Measurements from ENCODE around the gene SHOX.
"Not testable (repeated sequence)": the region's sequence is repeated elsewhere in the genome, so short reads cannot be mapped to it uniquely, and the experiment has no call there.

Gene SHOX

GRCh38 chrX:621705-622503, 8.7 kb upstream of the SHOX start:
- DNase-seq (ENCODE audit: low read depth): no peak

DNA sequence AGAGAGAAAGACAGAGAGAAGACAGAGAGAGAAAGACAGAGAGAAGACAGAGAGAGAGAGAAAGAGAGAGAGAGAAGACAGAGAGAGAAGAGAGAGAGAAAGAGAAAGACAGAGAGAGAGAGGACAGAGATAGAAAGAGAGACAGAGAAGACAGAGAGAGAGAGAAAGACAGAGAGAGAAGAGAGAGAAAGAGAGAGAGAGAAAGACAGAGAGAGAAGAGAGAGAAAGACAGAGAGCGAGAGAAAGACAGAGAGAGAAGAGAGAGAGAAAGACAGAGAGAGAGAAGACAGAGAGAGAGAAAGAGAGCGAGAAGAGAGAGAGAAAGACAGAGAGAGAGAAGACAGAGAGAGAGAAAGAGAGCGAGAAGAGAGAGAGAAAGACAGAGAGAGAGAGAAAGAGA, 7.8 kb upstream of the SHOX start:
- DNase-seq (ENCODE audit: low read depth): not testable (repeated sequence)

- no peak for DNase-seq (ENCODE audit: low read depth)
Observed at GRCh38 chrX:623268-623598, 7.4 kb upstream of the SHOX start.

DNA sequence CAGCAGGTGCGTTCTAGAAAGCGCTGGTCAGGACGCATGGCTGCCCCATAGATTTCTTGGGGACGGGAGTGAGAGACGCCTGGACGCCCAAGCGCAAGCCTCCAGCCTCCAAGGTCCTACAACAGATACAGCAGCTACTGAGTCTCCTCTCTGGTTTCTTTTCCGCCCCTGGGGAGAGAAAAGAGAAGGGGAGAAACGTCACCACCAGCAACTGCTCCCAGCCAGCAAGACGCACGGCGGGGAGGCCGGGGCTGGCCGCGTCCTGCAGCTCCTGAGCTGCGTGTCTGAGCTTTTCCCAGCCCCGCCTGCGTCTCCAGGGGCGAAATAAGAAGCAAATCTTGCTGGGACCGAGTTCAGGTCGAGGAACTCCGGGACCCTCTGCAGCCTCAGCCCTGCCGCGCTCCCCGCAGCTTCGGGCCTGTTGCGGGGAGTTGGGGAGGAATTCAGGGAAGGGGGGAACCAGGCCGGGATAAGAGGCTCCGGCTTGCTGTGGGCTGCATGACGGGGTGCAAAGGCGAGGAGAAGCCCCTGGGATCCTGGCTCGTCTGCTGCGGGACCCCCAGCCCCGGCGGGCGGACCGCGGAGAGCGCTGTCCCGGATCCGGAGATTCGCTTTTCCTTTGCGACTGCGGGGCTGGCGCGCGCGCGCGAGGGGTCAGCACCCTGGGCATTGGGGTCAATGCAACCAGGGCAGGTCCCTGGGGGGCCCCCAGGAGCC, 6.8 kb upstream of the SHOX start:
- DNase-seq (ENCODE audit: low read depth): no peak

- DNase-seq (ENCODE audit: low read depth): no peak
Observed at GRCh38 chrX:625137-625691, 5.4 kb upstream of the SHOX start.

DNA sequence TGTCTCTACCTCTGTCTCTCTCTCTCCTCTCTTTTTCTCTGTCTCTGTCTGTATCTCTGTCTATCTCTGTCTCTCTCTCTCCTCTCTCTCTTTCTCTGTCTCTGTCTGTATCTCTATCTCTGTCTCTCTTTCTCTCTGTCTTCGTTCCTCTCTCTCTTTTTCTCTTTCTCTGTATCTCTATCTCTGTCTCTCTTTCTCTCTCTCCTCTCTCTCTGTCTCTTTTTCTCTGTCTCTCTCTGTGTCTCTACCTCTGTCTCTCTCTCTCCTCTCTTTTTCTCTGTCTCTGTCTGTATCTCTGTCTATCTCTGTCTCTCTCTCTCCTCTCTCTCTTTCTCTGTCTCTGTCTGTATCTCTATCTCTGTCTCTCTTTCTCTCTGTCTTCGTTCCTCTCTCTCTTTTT, 4.5 kb upstream of the SHOX start:
- not testable (repeated sequence) for DNase-seq (ENCODE audit: low read depth)

GRCh38 chrX:626745-627509, 3.7 kb upstream of the SHOX start:
- DNase-seq (ENCODE audit: low read depth): no peak

DNA sequence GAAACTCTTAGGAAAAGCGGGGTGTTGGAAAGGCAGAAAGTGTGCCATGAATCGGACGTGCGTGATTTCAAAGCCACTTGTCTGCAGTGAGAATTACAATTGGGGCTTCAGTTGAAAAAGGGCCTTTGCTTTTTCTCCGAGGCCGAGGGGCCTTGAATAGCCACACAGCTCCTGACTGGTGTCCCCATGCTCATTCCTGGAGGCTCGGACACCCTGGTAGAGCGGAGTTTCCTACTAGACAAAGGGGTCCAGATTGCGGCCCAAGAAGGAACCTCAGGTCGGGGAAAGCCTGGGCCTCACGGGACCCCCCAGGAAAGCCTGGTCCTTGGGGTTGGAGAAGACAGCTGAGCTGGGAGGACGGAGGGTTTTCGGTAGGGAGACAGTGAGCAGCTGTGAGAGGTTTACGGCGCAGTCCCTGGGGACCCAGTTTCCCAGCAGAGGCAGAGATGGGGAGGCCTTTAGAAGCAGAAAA, 3.0 kb upstream of the SHOX start:
- DNase-seq (ENCODE audit: low read depth): no peak

GRCh38 chrX:627995-628394, 2.6 kb upstream of the SHOX start:
- DNase-seq (ENCODE audit: low read depth): no peak

DNA sequence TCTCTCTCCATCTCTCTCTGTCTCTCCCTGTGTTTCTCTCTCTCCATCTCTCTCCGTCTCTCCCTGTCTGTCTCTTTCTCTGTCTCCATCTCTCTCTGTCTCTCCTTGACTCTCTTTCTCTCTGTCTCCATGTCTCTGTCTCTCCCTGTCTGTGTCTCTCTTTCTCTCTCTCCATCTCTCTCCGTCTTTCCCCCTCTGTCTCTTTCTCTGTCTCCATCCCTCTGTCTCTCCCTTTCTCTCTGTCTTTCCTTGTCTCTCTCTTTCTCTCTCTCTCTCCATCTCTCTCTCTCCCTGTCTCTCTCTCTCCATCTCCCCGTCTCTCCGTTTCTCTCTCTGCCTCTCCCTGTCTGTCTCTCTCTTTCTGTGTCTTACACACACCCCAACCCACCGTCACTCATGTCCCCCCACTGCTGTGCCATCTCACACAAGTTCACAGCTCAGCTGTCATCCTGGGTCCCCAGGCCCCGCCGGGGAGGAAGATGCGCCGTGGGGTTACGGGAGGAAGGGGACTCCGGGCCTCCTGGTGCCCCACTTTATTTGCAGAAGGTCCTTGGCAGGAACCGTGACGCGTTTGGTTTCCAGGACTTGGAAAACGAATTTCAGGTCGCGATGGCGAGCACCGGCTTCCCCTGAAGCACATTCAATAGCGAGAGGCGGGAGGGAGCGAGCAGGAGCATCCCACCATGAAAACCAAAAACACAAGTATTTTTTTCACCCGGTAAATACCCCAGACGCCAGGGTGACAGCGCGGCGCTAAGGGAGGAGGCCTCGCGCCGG, 1.2 kb upstream of the SHOX start:
- DNase-seq (ENCODE audit: low read depth): no peak

DNA sequence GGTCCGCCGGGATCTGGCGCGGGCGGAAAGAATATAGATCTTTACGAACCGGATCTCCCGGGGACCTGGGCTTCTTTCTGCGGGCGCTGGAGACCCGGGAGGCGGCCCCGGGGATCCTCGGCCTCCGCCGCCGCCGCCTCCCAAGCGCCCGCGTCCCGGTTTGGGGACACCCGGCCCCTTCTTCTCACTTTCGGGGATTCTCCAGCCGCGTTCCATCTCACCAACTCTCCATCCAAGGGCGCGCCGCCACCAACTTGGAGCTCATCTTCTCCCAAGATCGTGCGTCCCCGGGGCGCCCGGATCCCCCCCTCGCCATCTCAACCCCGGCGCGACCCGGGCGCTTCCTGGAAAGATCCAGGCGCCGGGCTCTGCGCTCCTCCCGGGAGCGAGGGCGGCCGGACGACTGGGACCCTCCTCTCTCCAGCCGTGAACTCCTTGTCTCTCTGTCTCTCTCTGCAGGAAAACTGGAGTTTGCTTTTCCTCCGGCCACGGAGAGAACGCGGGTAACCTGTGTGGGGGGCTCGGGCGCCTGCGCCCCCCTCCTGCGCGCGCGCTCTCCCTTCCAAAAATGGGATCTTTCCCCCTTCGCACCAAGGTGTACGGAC, 482 bp upstream of the SHOX start:
- DNase-seq (ENCODE audit: low read depth): no peak

GRCh38 chrX:631802-632365, 1.3 kb downstream of the SHOX start:
- no peak for DNase-seq (ENCODE audit: low read depth)

DNA sequence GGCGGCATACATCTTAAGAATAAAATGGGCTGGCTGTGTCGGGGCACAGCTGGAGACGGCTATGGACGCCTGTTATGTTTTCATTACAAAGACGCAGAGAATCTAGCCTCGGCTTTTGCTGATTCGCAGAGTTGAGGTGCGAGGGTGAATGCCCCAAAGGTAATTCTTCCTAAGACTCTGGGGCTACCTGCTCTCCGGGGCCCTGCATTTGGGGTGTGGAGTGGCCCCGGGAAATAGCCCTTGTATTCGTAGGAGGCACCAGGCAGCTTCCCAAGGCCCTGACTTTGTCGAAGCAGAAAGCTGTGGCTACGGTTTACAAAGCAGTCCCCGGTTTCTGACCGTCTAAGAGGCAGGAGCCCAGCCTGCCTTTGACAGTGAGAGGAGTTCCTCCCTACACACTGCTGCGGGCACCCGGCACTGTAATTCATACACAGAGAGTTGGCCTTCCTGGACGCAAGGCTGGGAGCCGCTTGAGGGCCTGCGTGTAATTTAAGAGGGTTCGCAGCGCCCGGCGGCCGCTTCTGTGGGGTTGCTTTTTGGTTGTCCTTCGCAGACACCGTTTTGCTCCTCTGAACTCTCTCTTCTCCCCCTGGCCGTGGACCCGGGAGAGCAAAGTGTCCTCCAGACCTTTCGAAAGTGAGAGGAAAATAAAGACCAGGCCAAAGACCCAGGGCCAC, 1.9 kb downstream of the SHOX start:
- no peak for DNase-seq (ENCODE audit: low read depth)

- DNase-seq (ENCODE audit: low read depth): no peak
Observed at GRCh38 chrX:633043-633984, 2.7 kb downstream of the SHOX start.

DNA sequence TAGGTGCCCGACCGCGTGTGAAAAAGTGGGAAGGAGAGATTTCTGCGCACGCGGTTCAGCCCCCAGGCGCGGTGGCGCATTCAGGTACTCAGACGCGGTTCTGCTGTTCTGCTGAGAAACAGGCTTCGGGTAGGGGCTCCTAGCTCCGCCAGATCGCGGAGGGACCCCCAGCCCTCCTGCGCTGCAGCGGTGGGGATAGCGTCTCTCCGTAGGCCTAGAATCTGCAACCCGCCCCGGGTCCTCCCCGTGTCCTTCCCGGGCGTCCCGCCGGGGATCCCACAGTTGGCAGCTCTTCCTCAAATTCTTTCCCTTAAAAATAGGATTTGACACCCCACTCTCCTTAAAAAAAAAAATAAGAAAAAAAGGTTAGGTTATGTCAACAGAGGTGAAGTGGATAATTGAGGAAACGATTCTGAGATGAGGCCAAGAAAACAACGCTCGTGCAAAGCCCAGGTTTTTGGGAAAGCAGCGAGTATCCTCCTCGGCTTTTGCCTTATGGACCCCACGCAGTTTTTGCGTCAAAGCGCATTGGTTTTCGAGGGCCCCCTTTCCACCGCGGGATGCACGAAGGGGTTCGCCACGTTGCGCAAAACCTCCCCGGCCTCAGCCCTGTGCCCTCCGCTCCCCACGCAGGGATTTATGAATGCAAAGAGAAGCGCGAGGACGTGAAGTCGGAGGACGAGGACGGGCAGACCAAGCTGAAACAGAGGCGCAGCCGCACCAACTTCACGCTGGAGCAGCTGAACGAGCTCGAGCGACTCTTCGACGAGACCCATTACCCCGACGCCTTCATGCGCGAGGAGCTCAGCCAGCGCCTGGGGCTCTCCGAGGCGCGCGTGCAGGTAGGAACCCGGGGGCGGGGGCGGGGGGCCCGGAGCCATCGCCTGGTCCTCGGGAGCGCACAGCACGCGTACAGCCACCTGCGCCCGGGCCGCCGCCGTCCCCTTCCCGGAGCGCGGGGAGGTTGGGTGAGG, 3.7 kb downstream of the SHOX start:
- no peak for DNase-seq (ENCODE audit: low read depth)

DNA sequence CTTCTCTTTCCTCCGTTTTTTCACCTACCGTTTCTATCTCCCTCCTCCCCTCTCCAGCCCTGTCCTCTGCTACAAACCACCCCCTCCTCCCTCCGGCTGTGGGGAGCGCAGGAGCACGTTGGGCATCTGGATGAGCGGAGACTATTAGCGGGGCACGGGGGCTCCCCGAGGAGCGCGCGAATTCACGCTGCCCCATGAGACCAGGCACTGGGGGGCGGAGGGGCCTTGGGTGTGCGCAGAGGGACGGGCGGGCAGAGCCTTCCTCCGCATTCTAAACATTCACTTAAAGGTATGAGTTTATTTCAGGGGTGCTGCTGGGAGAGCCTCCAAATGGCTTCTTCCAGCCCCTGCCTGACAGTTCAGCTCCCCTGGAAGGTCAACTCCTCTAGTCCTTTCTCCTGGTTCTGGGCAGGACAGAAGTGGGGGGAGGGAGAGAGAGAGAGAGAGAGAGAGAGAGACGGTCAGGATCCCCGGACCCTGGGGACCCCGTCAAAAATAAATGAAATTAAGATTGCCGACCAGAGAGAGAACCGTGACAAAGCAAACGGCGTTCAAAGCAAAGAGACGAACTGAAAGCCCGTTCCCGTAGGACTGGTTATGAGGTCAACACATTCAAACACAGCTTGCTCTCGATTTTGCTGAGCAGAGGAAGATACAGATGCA, 5.0 kb downstream of the SHOX start:
- no peak for DNase-seq (ENCODE audit: low read depth)

DNA sequence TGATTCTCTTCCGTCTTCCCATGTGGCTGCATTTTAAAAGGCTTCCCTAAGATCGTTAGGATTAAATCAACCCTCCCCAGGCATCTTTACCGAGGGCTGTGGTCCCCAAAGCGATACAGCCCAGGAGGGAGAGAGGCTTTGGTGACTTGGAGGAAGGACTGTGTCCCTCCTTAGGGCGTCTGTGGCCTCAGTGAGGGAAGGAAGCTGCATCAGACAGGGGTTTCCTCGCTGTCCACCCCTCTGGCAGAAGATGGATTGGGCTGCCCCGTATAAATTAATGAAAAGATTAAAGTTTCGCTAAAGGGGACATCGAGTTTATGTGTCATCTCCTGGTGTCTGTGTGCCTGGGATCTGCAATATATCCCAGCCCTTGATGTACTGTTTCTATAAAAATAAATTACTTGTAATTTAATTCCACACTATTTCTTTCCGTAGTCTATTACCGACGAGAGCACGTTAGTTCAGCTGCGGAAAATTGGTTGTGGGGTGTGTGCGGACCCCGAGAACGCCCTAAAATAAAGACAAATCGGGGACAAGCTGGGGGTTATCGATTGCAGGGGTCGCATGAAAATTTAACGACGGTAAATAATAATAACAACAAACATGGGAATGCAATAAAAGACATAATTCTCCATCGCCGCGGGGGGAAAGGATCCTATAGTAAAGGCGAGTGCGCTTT, 6.5 kb downstream of the SHOX start:
- DNase-seq (ENCODE audit: low read depth): no peak
